Stimulated activated CD4-positive, alpha-beta T cell treated with anti-CD3 and anti-CD28 coated beads, Interleukin-1b, Interleukin-23, amount 100 ng/mL, for 4 hours (primary cell): ENCODE measurements around the gene LDLRAD1.
"Not testable (repeated sequence)": the region's sequence is repeated elsewhere in the genome, so short reads cannot be mapped to it uniquely, and the experiment has no call there.

Experiments used
- DNase-seq, 2 donors: peaks; one replicate each; pipeline ENCODE4 v3.0.0-alpha.2; 2020; ENCODE audit warnings: low read depth in 2 of 2

LDLRAD1 gene

GRCh38 chr1:54016343-54017282 lies 1.4 kb downstream of the LDLRAD1 start:
- DNase-seq, result no peak

GRCh38 chr1:54014009-54014629 lies 3.9 kb downstream of the LDLRAD1 start:
- DNase-seq, result no peak

- DNase-seq, result no peak
Measured at GRCh38 chr1:54013393-54014008, 4.5 kb downstream of the LDLRAD1 start.

- DNase-seq, result no peak
Measured at GRCh38 chr1:54012863-54013262, 5.1 kb downstream of the LDLRAD1 start.

- no peak for DNase-seq
Measured at GRCh38 chr1:54012008-54012325, 6.0 kb downstream of the LDLRAD1 start.

GRCh38 chr1:54011316-54012007 lies 6.5 kb downstream of the LDLRAD1 start:
- DNase-seq, result no peak

- DNase-seq, result no peak
Measured at GRCh38 chr1:54010415-54011117, 7.4 kb downstream of the LDLRAD1 start.

GRCh38 chr1:54009406-54009805 lies 8.6 kb downstream of the LDLRAD1 start:
- DNase-seq, result no peak

GRCh38 chr1:54008876-54009275 lies 9.1 kb downstream of the LDLRAD1 start:
- no peak for DNase-seq

- DNase-seq, result no peak
Measured at GRCh38 chr1:54007613-54008012, 10.4 kb downstream of the LDLRAD1 start.

GRCh38 chr1:54006508-54006907 lies 11.5 kb downstream of the LDLRAD1 start:
- DNase-seq, result no peak

GRCh38 chr1:54004481-54005049 lies 13.4 kb downstream of the LDLRAD1 start:
- no peak for DNase-seq

- DNase-seq, result not testable (repeated sequence)
Measured at GRCh38 chr1:54003750-54004480, 14.1 kb downstream of the LDLRAD1 start.

GRCh38 chr1:54003249-54003646 lies 14.7 kb downstream of the LDLRAD1 start:
- no peak for DNase-seq

- no peak for DNase-seq
Measured at GRCh38 chr1:54002544-54003248, 15.3 kb downstream of the LDLRAD1 start.

GRCh38 chr1:54001591-54001990 lies 16.4 kb downstream of the LDLRAD1 start:
- no peak for DNase-seq

GRCh38 chr1:53999920-54000319 lies 18.1 kb downstream of the LDLRAD1 start:
- DNase-seq, result no peak

- no peak for DNase-seq
Measured at GRCh38 chr1:53998223-53998622, 19.8 kb downstream of the LDLRAD1 start.

GRCh38 chr1:53995683-53996082 lies 22.3 kb downstream of the LDLRAD1 start:
- no peak for DNase-seq

GRCh38 chr1:53994516-53994915 lies 23.5 kb downstream of the LDLRAD1 start:
- DNase-seq, result not testable (repeated sequence)
